ENCODE results near the gene NEUROD6.

NEUROD6 gene

GRCh38 chr7:31370609-31371008 lies 30.1 kb upstream of the NEUROD6 start:
- no peak for FAIRE-seq
- no peak for TF ChIP-seq CTCF (IDR thresholded peaks at IDR 0.05; ENCODE audit: insufficient read depth, missing control alignments)
- no peak for DNase-seq (ENCODE audit: insufficient read length, low spot score)

- no peak for TF ChIP-seq CTCF (IDR thresholded peaks at IDR 0.05; ENCODE audit: insufficient read depth, missing control alignments)
- no peak for DNase-seq (ENCODE audit: insufficient read length, low spot score)
- FAIRE-seq: no peak
Observed at GRCh38 chr7:31368620-31369019, 28.1 kb upstream of the NEUROD6 start.

GRCh38 chr7:31363496-31363895 lies 23.0 kb upstream of the NEUROD6 start:
- TF ChIP-seq CTCF (IDR thresholded peaks at IDR 0.05; ENCODE audit: insufficient read depth, missing control alignments): no peak
- no peak for DNase-seq (ENCODE audit: insufficient read length, low spot score)
- FAIRE-seq: no peak

GRCh38 chr7:31363051-31363450 lies 22.5 kb upstream of the NEUROD6 start:
- no peak for TF ChIP-seq CTCF (IDR thresholded peaks at IDR 0.05; ENCODE audit: insufficient read depth, missing control alignments)
- DNase-seq (ENCODE audit: insufficient read length, low spot score) (no peak), FAIRE-seq (no peak)

- TF ChIP-seq CTCF (IDR thresholded peaks at IDR 0.05; ENCODE audit: insufficient read depth, missing control alignments): no peak
- no peak for FAIRE-seq
- DNase-seq (ENCODE audit: insufficient read length, low spot score): no peak
Observed at GRCh38 chr7:31362401-31362800, 21.9 kb upstream of the NEUROD6 start.

GRCh38 chr7:31358467-31358866 lies 17.9 kb upstream of the NEUROD6 start:
- no peak for DNase-seq (ENCODE audit: insufficient read length, low spot score)
- FAIRE-seq: no peak
- no peak for TF ChIP-seq CTCF (IDR thresholded peaks at IDR 0.05; ENCODE audit: insufficient read depth, missing control alignments)

GRCh38 chr7:31345421-31345820 lies 4.9 kb upstream of the NEUROD6 start:
- FAIRE-seq (no peak), DNase-seq (ENCODE audit: insufficient read length, low spot score) (no peak)
- TF ChIP-seq CTCF (IDR thresholded peaks at IDR 0.05; ENCODE audit: insufficient read depth, missing control alignments): no peak
